Common myeloid progenitor, CD34-positive (primary cell): ENCODE measurements around the gene INAFM2.
A peak's percentile ranks its signal among the peaks of the same experiment; 100 is the strongest.

Source experiments
- CTCF ChIA-PET: fragments of 350-600 bp; sonication (Branson Sonifier 250); formaldehyde crosslinking; loops from one replicate; lab custom pipeline; 2021; ENCODE audit warnings: antibody characterized with exemption; lab: Charles Lee
- POLR2A ChIA-PET: fragments of 350-600 bp; sonication (Branson Sonifier 250); formaldehyde crosslinking; loops from one replicate; lab custom pipeline; 2021; ENCODE audit warnings: antibody characterized with exemption; lab: Charles Lee
- DNase-seq, 3 donors: peaks; one replicate each; pipeline versions ENCODE4 v3.0.0 to v3.0.0-alpha.2; 2013
- H3K27ac ChIP-seq, 2 experiments: 1 replicate in 1 of 2; 2 replicates in 1 of 2; pipeline ENCODE4 v1.7.0; 2013; ENCODE audit warnings: inconsistent platforms in 2 of 2, low read length in 2 of 2, mild to moderate bottlenecking in 2 of 2, low read depth in 1 of 2, moderate library complexity in 1 of 2; ENCODE audit not compliant: severe bottlenecking in 2 of 2, insufficient read depth in 1 of 2, poor library complexity in 1 of 2
- H3K27me3 ChIP-seq, 5 experiments: replicated peaks in 2 of 5; 1 replicate in 3 of 5; 2 replicates in 2 of 5; pipeline versions ENCODE4 v1.6.1 to v1.7.0; 2013; ENCODE audit warnings: low read length in 4 of 5, mild to moderate bottlenecking in 2 of 5, moderate library complexity in 2 of 5, inconsistent platforms in 1 of 5; ENCODE audit not compliant: insufficient read depth in 5 of 5, control insufficient read depth in 4 of 5
- H3K36me3 ChIP-seq, 4 experiments: 1 replicate in 2 of 4; 2 replicates in 2 of 4; pipeline versions ENCODE4 v1.6.1 to v1.7.0; 2013; ENCODE audit warnings: low read length in 3 of 4, control low read depth in 1 of 4, mild to moderate bottlenecking in 1 of 4; ENCODE audit not compliant: control insufficient read depth in 4 of 4, insufficient read depth in 4 of 4
- H3K4me1 ChIP-seq, 4 experiments: 1 replicate in 3 of 4; 2 replicates in 1 of 4; pipeline versions ENCODE4 v1.6.1 to v1.7.1; 2013; ENCODE audit warnings: low read length in 3 of 4, mild to moderate bottlenecking in 3 of 4, control low read depth in 1 of 4, inconsistent platforms in 1 of 4, moderate library complexity in 1 of 4; ENCODE audit not compliant: control insufficient read depth in 4 of 4, insufficient read depth in 4 of 4; ENCODE audit errors: control extremely low read depth in 1 of 4
- H3K4me3 ChIP-seq, 7 experiments: 1 replicate in 4 of 7; 2 replicates in 3 of 7; pipeline versions ENCODE4 v1.5.1 to v1.7.0; 2013; ENCODE audit warnings: mild to moderate bottlenecking in 7 of 7, low read length in 6 of 7, moderate library complexity in 6 of 7, inconsistent platforms in 2 of 7, low read depth in 2 of 7, control low read depth in 1 of 7; ENCODE audit not compliant: insufficient read depth in 4 of 7, control insufficient read depth in 1 of 7; ENCODE audit errors: extremely low read depth in 1 of 7
- H3K9me3 ChIP-seq, 5 experiments: 1 replicate in 4 of 5; 2 replicates in 1 of 5; pipeline versions ENCODE4 v1.6.1 to v1.7.1; 2013; ENCODE audit warnings: low read length in 4 of 5, mild to moderate bottlenecking in 2 of 5, inconsistent platforms in 1 of 5, low read depth in 1 of 5, moderate library complexity in 1 of 5; ENCODE audit not compliant: control insufficient read depth in 4 of 5, insufficient read depth in 2 of 5; ENCODE audit errors: control extremely low read depth in 1 of 5
- WGBS: methylation state at CpG from one replicate; pipeline ENCODE4 v1.1.5; 2013; ENCODE audit not compliant: insufficient coverage; 5-methylcytosine and 5-hydroxymethylcytosine counted together

Gene INAFM2

DNA sequence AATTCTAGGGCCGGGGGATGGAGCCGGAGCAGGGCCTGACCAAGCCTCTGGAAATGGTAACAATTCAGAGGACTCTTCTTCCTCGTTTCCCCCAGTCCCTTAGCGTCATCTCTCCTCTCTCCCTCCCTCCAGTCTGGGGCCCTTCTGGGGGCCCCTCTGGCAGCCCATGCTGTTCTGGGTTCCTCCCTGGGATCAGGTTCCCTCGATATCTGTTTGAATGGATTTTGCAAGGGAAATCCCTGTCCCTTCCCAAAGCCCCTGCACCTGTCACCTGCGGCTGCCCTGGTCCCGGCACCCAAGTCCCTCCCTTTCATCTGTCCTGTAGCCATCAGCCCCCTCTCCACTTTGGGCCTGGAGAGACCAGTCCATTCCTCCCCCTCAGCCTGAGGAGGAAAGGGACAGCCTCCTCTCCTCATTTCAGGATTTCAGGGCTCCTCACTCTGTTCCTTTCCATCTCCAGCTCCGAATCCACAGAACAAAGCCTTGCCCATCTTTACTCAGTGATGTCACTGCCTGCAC lies 14.1 kb upstream of the INAFM2 start:
- DNase-seq = no peak
- Histone ChIP-seq H3K4me3 (peak overlapping the region in 5 of 7 experiments; percentile 11 to 87 (median 68)), H3K27me3 (no peaks in the 10 kb centered on the region), H3K4me1 (peaks cover 8 to 70% (median 65%) of the 10 kb centered on the region in 4 experiments), H3K27ac (peak overlapping the region in 1 of 2 experiments; percentile 37), H3K36me3 (peaks cover 0 to 6% (median 1%) of the 10 kb centered on the region in 4 experiments), H3K9me3 (no peaks in the 10 kb centered on the region)
- ChIA-PET POLR2A (interaction anchor here (0.9 to 2.8 kb wide), 6 partner anchors 17 to 41 kb away, joined by 3 to 11 read pairs (median 4); partner anchors contain the start of gene ANKRD63), CTCF (interaction anchor here (1.1 to 24.3 kb wide), 13 partner anchors 10 to 266 kb away, joined by 3 to 1099 read pairs (median 5); partner anchors contain the start of genes ANKRD63, CCDC9B and INAFM2)
- WGBS = 36% methylated on average over 8 of the region's 8 CpGs

DNA sequence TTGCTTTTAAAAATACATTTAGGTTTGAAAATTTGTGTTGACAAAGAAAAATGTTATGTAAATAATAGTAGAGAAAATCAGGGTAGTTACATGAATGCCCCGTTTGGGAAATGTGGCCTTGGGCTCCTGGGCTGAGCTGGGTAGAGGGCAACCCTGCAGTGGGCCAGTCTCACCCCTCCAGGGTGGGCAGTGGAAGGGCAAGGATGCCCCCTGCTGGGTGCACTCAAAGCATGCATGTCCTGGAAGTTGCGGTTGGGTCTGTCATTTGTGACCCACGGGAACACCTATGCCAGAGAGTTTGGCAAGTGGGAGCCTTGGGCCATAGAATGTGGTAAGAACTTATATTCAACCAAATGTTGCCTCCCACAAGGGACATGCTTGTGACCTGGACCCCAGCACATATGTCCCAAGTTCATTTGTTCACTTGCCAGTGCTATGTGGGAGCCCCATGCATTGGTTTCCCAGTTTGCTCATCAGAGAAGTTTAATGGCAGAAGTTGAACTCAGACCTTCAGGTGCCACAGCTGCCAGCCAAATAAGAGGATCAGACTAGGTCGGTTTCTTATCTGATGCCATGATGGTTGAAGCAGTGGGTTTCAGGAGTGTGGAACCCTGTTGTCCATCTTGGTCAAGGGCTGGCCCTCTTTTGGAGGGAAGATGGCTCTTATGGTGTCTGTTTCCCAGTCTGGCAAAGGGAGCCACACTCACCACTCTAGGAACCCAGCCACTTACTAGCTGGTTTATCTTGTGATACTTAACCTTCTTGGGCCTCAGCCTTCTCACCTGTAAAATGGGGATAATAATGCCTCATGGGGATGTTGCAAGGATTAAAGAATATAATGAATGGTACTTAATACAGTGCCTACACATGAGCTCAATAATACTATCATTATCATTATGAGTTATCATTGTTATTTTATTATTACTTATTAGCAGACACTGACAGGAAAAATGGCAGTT lies 13.2 kb upstream of the INAFM2 start:
- 5% methylated on average over 3 of the region's 4 CpGs for WGBS
- peak; percentile 81 to 86 (median 85) for DNase-seq
- no peak overlapping the region for H3K4me3 ChIP-seq
- ChIA-PET POLR2A (interaction anchor here (1.0 to 2.8 kb wide), 3 partner anchors 16 to 42 kb away, joined by 3 to 11 read pairs (median 3); partner anchors contain the start of gene ANKRD63), CTCF (interaction anchor here (1.1 to 24.3 kb wide), 13 partner anchors 9 to 267 kb away, joined by 3 to 1099 read pairs (median 5); partner anchors contain the start of genes ANKRD63, CCDC9B and INAFM2)
- H3K36me3 ChIP-seq = peaks cover 0 to 3% (median 0%) of the 10 kb centered on the region in 4 experiments
- no peaks in the 10 kb centered on the region for H3K27me3 ChIP-seq
- no peak overlapping the region for H3K27ac ChIP-seq
- peaks cover 11 to 71% (median 69%) of the 10 kb centered on the region in 4 experiments for H3K4me1 ChIP-seq
- H3K9me3 ChIP-seq = no peaks in the 10 kb centered on the region

DNA sequence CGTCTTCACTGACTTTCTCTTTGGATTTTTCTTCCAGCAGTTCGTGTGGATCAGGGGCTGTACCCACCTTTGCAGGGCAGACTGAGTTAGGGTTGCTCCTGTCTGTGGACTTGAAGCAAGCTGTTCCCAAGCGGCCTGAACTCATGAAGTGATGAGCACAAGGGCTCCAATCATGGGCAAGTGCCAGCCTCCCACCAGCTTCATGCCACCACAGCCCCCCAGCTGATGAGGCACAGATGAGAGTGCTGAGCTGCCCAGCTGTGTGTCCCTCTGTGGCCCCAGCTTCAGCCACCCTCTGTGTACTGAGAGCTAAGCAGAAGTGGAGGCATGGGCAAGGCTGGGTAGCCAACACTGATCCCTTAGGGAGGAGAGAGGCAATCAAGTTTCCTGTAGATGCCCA lies 12.5 kb upstream of the INAFM2 start:
- H3K27me3 ChIP-seq = no peaks in the 10 kb centered on the region
- peaks cover 10 to 65% (median 64%) of the 10 kb centered on the region in 4 experiments for H3K4me1 ChIP-seq
- WGBS = 77% methylated on average over 3 of the region's 3 CpGs
- no peak overlapping the region for H3K4me3 ChIP-seq
- H3K27ac ChIP-seq = no peak overlapping the region
- H3K9me3 ChIP-seq = no peaks in the 10 kb centered on the region
- ChIA-PET POLR2A (interaction anchor here (2.8 kb wide), 1 partner anchor 28 kb away, joined by 11 read pairs; the partner anchor contains the start of gene ANKRD63), CTCF (interaction anchor here (0.7 to 24.3 kb wide), 9 partner anchors 8 to 94 kb away, joined by 3 to 1099 read pairs (median 35); partner anchors contain the start of genes ANKRD63, CCDC9B and INAFM2)
- H3K36me3 ChIP-seq = no peaks in the 10 kb centered on the region
- no peak for DNase-seq

DNA sequence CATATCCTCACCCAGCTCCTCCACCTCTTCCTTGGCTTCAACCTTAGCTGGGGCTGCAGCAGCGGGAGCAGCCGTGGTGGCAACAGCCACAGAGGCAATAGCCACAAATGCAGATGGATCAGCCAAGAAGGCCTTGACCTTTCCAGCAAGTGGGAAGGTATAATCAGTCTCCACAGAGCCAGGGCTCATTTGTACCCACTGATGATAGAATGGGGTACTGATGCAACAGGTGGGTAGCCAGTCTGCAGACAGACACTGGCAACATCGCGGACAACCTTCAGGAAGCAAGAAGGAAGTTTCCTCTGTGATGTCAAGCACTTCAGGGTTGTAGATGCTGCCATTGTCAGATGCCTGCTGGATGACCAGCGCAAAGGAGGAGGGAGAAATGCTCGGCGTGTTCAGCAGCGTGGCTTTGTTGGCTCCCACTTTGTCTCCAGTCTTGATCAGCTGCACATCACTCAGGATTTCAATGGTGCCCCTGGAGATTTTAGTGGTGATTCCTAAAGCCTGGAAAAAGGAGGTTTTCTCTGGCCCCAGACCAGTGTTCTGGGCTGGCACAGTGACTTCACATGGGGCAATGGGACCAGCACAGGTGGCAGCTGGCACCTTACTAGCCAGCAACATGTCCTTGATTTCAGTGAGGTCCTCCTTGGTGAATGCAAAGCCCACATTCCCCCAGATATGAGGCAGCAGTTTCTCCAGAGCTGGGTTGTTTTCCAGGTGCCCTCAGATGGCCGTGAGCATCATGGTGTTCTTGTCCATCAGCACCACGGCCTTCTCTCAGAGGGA lies 10.9 kb upstream of the INAFM2 start:
- CTCF ChIA-PET = interaction anchor here (0.6 to 24.3 kb wide), 12 partner anchors 7 to 275 kb away, joined by 3 to 1099 read pairs (median 4); partner anchors contain the start of genes ANKRD63, CCDC9B and INAFM2
- no peak for DNase-seq
- Histone ChIP-seq H3K4me3 (no peak overlapping the region), H3K36me3 (no peaks in the 10 kb centered on the region), H3K27me3 (no peaks in the 10 kb centered on the region), H3K27ac (no peak overlapping the region), H3K9me3 (no peaks in the 10 kb centered on the region), H3K4me1 (peaks cover 11 to 51% (median 49%) of the 10 kb centered on the region in 4 experiments)
- POLR2A ChIA-PET = interaction anchor here (0.7 kb wide), 1 partner anchor 74 kb away, joined by 5 read pairs; no protein-coding TSS in a partner anchor
- 98% methylated on average over 10 of the region's 10 CpGs for WGBS

DNA sequence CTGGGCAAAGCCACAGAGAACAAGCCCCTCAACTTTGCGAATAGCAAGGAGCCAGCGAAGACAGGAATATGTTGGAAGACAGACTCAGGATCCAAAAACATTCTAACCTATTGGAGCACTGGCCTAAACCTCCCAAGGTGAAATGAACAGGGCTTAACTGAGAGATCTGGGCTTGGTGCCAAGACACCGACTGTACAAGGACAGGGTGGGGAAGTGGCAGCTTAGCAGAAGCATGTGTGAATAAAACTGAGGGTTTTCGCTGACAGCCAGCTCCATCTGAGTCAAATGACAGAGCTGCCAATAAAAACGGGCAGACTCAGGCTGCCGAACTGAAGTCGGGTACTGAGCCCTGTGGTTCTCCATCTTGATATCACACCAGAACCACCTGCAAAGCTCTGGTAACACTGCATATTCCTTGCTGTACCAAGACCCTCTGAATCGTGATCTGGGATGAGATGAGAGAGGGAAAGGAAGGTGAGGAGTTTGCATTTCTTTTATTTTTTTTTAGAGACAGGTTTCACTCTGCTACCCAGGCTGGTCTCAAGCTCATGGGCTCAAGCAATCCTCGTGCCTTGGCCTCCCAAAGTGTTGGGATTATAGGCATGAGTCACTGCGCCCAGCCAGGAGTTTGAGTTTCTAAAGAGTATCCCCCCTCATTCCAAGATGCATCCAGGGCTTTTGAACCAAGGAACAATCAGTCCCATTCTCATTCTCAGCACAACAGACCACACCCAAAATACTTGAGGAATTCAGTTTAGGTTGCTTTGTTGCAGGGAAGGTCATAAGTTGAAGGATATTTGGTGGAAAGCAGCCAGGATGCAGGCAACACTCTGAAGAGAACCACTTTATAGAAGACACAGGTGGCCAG lies 9.7 kb upstream of the INAFM2 start:
- peaks cover 11 to 41% (median 41%) of the 10 kb centered on the region in 4 experiments for H3K4me1 ChIP-seq
- H3K9me3 ChIP-seq = no peaks in the 10 kb centered on the region
- no peak overlapping the region for H3K27ac ChIP-seq
- ChIA-PET CTCF (interaction anchor here (0.7 to 24.3 kb wide), 9 partner anchors 6 to 111 kb away, joined by 3 to 1099 read pairs (median 7); partner anchors contain the start of genes ANKRD63, CCDC9B and INAFM2), POLR2A (interaction anchor here (1.0 kb wide), 1 partner anchor 9 kb away, joined by 3 read pairs; no protein-coding TSS in a partner anchor)
- WGBS = 29% methylated on average over 7 of the region's 10 CpGs
- no peaks in the 10 kb centered on the region for H3K36me3 ChIP-seq
- H3K4me3 ChIP-seq = peak overlapping the region in 3 of 7 experiments; percentile 12 to 27 (median 19)
- peak; percentile 76 to 94 (median 93) for DNase-seq
- H3K27me3 ChIP-seq = no peaks in the 10 kb centered on the region
